Activated CD8-positive, alpha-beta T cell treated with anti-CD3 and anti-CD28 coated beads for 36 hours (primary cell): ENCODE measurements around the gene PIGB. TPM values are rescaled to one million over a fixed set of nuclear protein-coding genes. Genes with fewer than 3 reads are reported as not detected.
"Not testable (repeated sequence)": the region's sequence is repeated elsewhere in the genome, so short reads cannot be mapped to it uniquely, and the experiment has no call there.

Experiments used
- ATAC-seq: fragments of 200-7000 bp; cut with Tn5 transposase; one replicate; pipeline ENCODE4 v1.10.0; 2021; ENCODE audit warnings: mild to moderate bottlenecking, moderate library complexity
- CTCF ChIA-PET: fragments of 350-600 bp; sonication (Branson Sonifier 250); formaldehyde crosslinking; loops from one replicate; lab custom pipeline; 2021; ENCODE audit warnings: antibody characterized with exemption; lab: Charles Lee
- POLR2A ChIA-PET: fragments of 350-600 bp; sonication (Branson Sonifier 250); formaldehyde crosslinking; loops from one replicate; lab custom pipeline; 2021; ENCODE audit warnings: antibody characterized with exemption; lab: Charles Lee
- DNase-seq: peaks from one replicate; pipeline ENCODE4 v3.0.0-alpha.2; 2020
- H3K27ac Mint-ChIP-seq: one replicate; pipeline ENCODE4 v1.8.0; 2021; ENCODE audit warnings: mild to moderate bottlenecking, mixed read lengths
- H3K27me3 Mint-ChIP-seq: one replicate; pipeline ENCODE4 v1.8.0; 2021; ENCODE audit warnings: mixed read lengths
- H3K36me3 Mint-ChIP-seq: one replicate; pipeline ENCODE4 v1.8.0; 2021; ENCODE audit warnings: low read depth, mixed read lengths
- H3K4me1 Mint-ChIP-seq: one replicate; pipeline ENCODE4 v1.8.0; 2021; ENCODE audit warnings: low read depth, mixed read lengths
- H3K4me3 Mint-ChIP-seq: one replicate; pipeline ENCODE4 v1.8.0; 2021; ENCODE audit warnings: mild to moderate bottlenecking, moderate library complexity, mixed read lengths
- H3K9me3 Mint-ChIP-seq: one replicate; pipeline ENCODE4 v1.8.0; 2021; ENCODE audit warnings: mixed read lengths
- CTCF ChIP-seq: fragments of 200-600 bp; IDR thresholded peaks from one replicate; pipeline ENCODE4 v1.8.0; 2022; ENCODE audit warnings: antibody characterized with exemption, mild to moderate bottlenecking
- intact Hi-C: fragments of 100-400 bp; cut with micrococcal nuclease; formaldehyde crosslinking; loops from one replicate; pipeline ENCODE4 v1.10.0; 2022
- total RNA-seq, 2 experiments: library from RNA; stranded (reverse); gene quantifications; one replicate each; pipeline ENCODE4 v1.2.3, GENCODE V29; 2021

PIGB gene
- total RNA-seq, 2 experiments from 2014 or later, result 14.0 to 17.5 TPM

- H3K27ac Mint-ChIP-seq, result no peak overlapping the region
- peaks cover 16% of the 10 kb centered on the region for H3K36me3 Mint-ChIP-seq
- no peak overlapping the region for H3K4me3 Mint-ChIP-seq
- POLR2A ChIA-PET, result no interaction called here
- H3K27me3 Mint-ChIP-seq, result no peaks in the 10 kb centered on the region
- CTCF ChIA-PET, result interaction anchor here (0.8 to 2.2 kb wide), 2 partner anchors 10 to 25 kb away, joined by 3 to 4 read pairs; partner anchors contain the start of genes CCPG1 and PIERCE2
- no peaks in the 10 kb centered on the region for H3K4me1 Mint-ChIP-seq
- intact Hi-C loops, result no loop called here
- no peak for DNase-seq
- no peak for ATAC-seq
- TF ChIP-seq CTCF, result no peak
- no peaks in the 10 kb centered on the region for H3K9me3 Mint-ChIP-seq
Observed at GRCh38 chr15:55383687-55384086, 64.7 kb downstream of the PIGB start.

GRCh38 chr15:55387027-55387426 is 68.0 kb downstream of the PIGB start:
- peaks cover 6% of the 10 kb centered on the region for H3K4me1 Mint-ChIP-seq

DNA sequence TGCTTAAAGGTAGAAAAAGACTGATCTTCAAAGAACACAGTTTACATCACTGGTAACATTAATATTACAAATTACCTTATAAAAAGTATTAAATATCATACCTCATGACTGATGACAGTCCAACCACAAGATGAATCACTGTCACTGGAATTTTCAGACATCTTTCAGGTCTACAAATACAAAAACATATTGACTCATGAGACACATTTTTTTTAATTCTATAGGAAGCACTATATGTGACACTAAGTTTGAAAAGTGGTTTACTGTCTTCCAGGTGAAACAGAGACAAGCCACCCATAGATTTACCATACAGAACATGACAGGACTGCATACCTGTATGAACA is 70.2 kb downstream of the PIGB start:
- Mint-ChIP-seq H3K27ac (no peak overlapping the region), H3K36me3 (peaks cover 4% of the 10 kb centered on the region), H3K4me1 (peaks cover 10% of the 10 kb centered on the region), H3K9me3 (no peaks in the 10 kb centered on the region), H3K27me3 (no peaks in the 10 kb centered on the region), H3K4me3 (no peak overlapping the region)
- POLR2A ChIA-PET, result no interaction called here
- CTCF ChIA-PET, result interaction anchor here (1.1 kb wide), 1 partner anchor 9 kb away, joined by 3 read pairs; no protein-coding TSS in a partner anchor
- no peak for DNase-seq
- no peak for ATAC-seq
- intact Hi-C loops, result no loop called here
- TF ChIP-seq CTCF, result no peak

More at GRCh38 chr15:55387027-55387426, 68.0 kb downstream of the PIGB start:
- H3K27ac Mint-ChIP-seq, result no peak overlapping the region
- ATAC-seq (no peak), DNase-seq (no peak)
- H3K27me3 Mint-ChIP-seq, result no peaks in the 10 kb centered on the region
- POLR2A ChIA-PET, result interaction anchor here (0.7 kb wide), 1 partner anchor 8 kb away, joined by 3 read pairs; no protein-coding TSS in a partner anchor
- peaks cover 13% of the 10 kb centered on the region for H3K36me3 Mint-ChIP-seq
- H3K4me3 Mint-ChIP-seq, result no peak overlapping the region
- H3K9me3 Mint-ChIP-seq, result no peaks in the 10 kb centered on the region
- intact Hi-C loops, result no loop called here
- CTCF ChIA-PET, result no interaction called here
- TF ChIP-seq CTCF, result no peak

GRCh38 chr15:55394694-55395093 is 75.7 kb downstream of the PIGB start:
- H3K4me3 Mint-ChIP-seq, result no peak overlapping the region
- DNase-seq (no peak), ATAC-seq (no peak)
- H3K27ac Mint-ChIP-seq, result no peak overlapping the region
- intact Hi-C loops, result no loop called here
- H3K4me1 Mint-ChIP-seq, result peaks cover 11% of the 10 kb centered on the region
- H3K9me3 Mint-ChIP-seq, result no peaks in the 10 kb centered on the region
- no peak for TF ChIP-seq CTCF
- no peaks in the 10 kb centered on the region for H3K27me3 Mint-ChIP-seq
- POLR2A ChIA-PET, result no interaction called here
- H3K36me3 Mint-ChIP-seq, result peaks cover 17% of the 10 kb centered on the region
- CTCF ChIA-PET, result no interaction called here

GRCh38 chr15:55398243-55398642 is 79.2 kb downstream of the PIGB start:
- no peaks in the 10 kb centered on the region for H3K27me3 Mint-ChIP-seq
- H3K36me3 Mint-ChIP-seq, result peaks cover 20% of the 10 kb centered on the region
- no peak for DNase-seq
- H3K4me3 Mint-ChIP-seq, result no peak overlapping the region
- intact Hi-C loops, result no loop called here
- ChIA-PET POLR2A (no interaction called here), CTCF (interaction anchor here (1.6 kb wide), 1 partner anchor 9 kb away, joined by 3 read pairs; no protein-coding TSS in a partner anchor)
- no peak overlapping the region for H3K27ac Mint-ChIP-seq
- H3K9me3 Mint-ChIP-seq, result peaks cover 3% of the 10 kb centered on the region
- no peak for ATAC-seq
- H3K4me1 Mint-ChIP-seq, result peaks cover 34% of the 10 kb centered on the region
- no peak for TF ChIP-seq CTCF

DNA sequence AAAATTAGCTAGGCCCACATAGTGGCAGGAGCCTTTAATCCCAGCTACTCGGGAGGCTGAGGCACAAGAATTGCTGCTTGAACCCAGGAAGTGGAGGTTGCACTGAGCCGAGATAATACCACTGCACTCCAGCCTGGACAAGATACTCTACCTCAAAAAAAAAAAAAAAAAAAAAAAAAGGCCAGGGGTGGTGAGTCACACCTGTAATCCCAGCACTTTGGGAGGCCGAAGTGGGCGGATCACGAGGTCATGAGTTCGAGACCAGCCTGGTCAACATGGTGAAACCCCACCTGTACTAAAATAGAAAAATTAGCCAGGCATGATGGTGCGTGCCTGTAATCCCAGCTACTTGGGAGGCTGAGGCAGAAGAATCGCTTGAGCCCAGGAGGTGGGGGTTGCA is 81.0 kb downstream of the PIGB start:
- H3K36me3 Mint-ChIP-seq, result peaks cover 20% of the 10 kb centered on the region
- ATAC-seq, H3K27ac Mint-ChIP-seq, H3K4me3 Mint-ChIP-seq, POLR2A ChIA-PET, DNase-seq, H3K9me3 Mint-ChIP-seq, H3K27me3 Mint-ChIP-seq, CTCF ChIA-PET: not testable (repeated sequence)
- intact Hi-C loops, result loop anchor here (10.0 kb wide), 1 partner anchor 205 kb away; the partner anchor contains the start of gene RSL24D1
- peaks cover 41% of the 10 kb centered on the region for H3K4me1 Mint-ChIP-seq
